Neural progenitor cell (in vitro differentiated cells): ENCODE data around the gene ANTXR1. TPM values are rescaled to one million over a fixed set of nuclear protein-coding genes. Genes with fewer than 3 reads are reported as not detected.
"Not testable (repeated sequence)": the region's sequence is repeated elsewhere in the genome, so short reads cannot be mapped to it uniquely, and the experiment has no call there.

Experiments
- DNase-seq: peaks from one replicate; pipeline ENCODE4 v3.0.0-alpha.2; 2016; ENCODE audit warnings: low spot score
- H2AFZ ChIP-seq: fragments of 200-600 bp; sonication (generic); replicated peaks from 2 replicates; pipeline ENCODE4 v1.6.1; 2016; ENCODE audit warnings: antibody characterized with exemption
- H3F3A ChIP-seq: fragments of 200-600 bp; sonication (generic); 2 replicates; pipeline ENCODE4 v1.6.1; 2016; ENCODE audit warnings: antibody characterized with exemption, low read depth
- H3K27ac ChIP-seq: fragments of 200-600 bp; sonication (generic); 2 replicates; pipeline ENCODE4 v1.5.1; 2016; ENCODE audit warnings: mild to moderate bottlenecking
- H3K27me3 ChIP-seq: fragments of 200-600 bp; sonication (generic); 2 replicates; pipeline ENCODE4 v1.6.1; 2016; ENCODE audit warnings: mild to moderate bottlenecking, moderate library complexity
- H3K36me3 ChIP-seq: fragments of 200-600 bp; sonication (generic); 2 replicates; pipeline ENCODE4 v1.5.1; 2016
- H3K4me1 ChIP-seq: fragments of 200-600 bp; sonication (generic); 2 replicates; pipeline ENCODE4 v1.6.1; 2016; ENCODE audit warnings: mixed run types
- H3K4me2 ChIP-seq: fragments of 200-600 bp; sonication (generic); 2 replicates; pipeline ENCODE4 v1.6.1; 2016
- H3K4me3 ChIP-seq: fragments of 200-600 bp; sonication (generic); 2 replicates; pipeline ENCODE4 v1.5.1; 2016
- H3K79me2 ChIP-seq: fragments of 200-600 bp; sonication (generic); 2 replicates; pipeline ENCODE4 v1.6.1; 2016; ENCODE audit warnings: low read depth
- H3K9ac ChIP-seq: fragments of 200-600 bp; sonication (generic); 2 replicates; pipeline ENCODE4 v1.6.1; 2016
- H3K9me3 ChIP-seq: fragments of 200-600 bp; sonication (generic); 2 replicates; pipeline ENCODE4 v1.5.1; 2016; ENCODE audit warnings: low read depth
- H4K20me1 ChIP-seq: fragments of 200-600 bp; sonication (generic); 2 replicates; pipeline ENCODE4 v1.6.1; 2016; ENCODE audit warnings: low read depth
- H3K27ac Mint-ChIP-seq: 3 replicates; pipeline ENCODE4 v1.8.0; 2021; ENCODE audit warnings: mixed read lengths
- H3K27me3 Mint-ChIP-seq: 2 replicates; pipeline ENCODE4 v1.8.0; 2022; ENCODE audit warnings: low read depth, mild to moderate bottlenecking, inconsistent platforms, moderate library complexity, mixed read lengths; ENCODE audit not compliant: insufficient read depth
- H3K36me3 Mint-ChIP-seq: 3 replicates; pipeline ENCODE4 v1.8.0; 2021; ENCODE audit warnings: mixed read lengths
- H3K4me1 Mint-ChIP-seq: 3 replicates; pipeline ENCODE4 v1.8.0; 2021; ENCODE audit warnings: mixed read lengths
- H3K4me3 Mint-ChIP-seq: 3 replicates; pipeline ENCODE4 v1.8.0; 2021; ENCODE audit warnings: mild to moderate bottlenecking, moderate library complexity, mixed read lengths
- H3K9me3 Mint-ChIP-seq: 3 replicates; pipeline ENCODE4 v1.8.0; 2020; ENCODE audit warnings: mixed read lengths
- EZH2 ChIP-seq: fragments of 200-600 bp; sonication (generic); IDR thresholded peaks from 2 replicates; pipeline ENCODE4 v1.6.1; 2017; ENCODE audit warnings: antibody characterized with exemption, mild to moderate bottlenecking, moderate library complexity
- EZH2phosphoT487 ChIP-seq: fragments of 200-600 bp; sonication (generic); IDR thresholded peaks from 2 replicates; pipeline ENCODE4 v1.6.1; 2017; ENCODE audit warnings: antibody characterized with exemption
- total RNA-seq: library from RNA; depleted of rRNA; stranded (reverse); fragments of >200 nt; gene quantifications from 2 replicates; pipeline ENCODE4 v1.2.3, GENCODE V29; 2015; ENCODE audit warnings: low replicate concordance
- TF ChIP-seq, protein P1 (sequence below): fragments of 200-600 bp; sonication (generic); IDR thresholded peaks from 2 replicates; pipeline ENCODE4 v1.5.1; 2017; ENCODE audit warnings: antibody characterized with exemption, mild to moderate bottlenecking

The ANTXR1 gene
- total RNA-seq, 1 donor from 2014 or later: 6.7 TPM

DNA sequence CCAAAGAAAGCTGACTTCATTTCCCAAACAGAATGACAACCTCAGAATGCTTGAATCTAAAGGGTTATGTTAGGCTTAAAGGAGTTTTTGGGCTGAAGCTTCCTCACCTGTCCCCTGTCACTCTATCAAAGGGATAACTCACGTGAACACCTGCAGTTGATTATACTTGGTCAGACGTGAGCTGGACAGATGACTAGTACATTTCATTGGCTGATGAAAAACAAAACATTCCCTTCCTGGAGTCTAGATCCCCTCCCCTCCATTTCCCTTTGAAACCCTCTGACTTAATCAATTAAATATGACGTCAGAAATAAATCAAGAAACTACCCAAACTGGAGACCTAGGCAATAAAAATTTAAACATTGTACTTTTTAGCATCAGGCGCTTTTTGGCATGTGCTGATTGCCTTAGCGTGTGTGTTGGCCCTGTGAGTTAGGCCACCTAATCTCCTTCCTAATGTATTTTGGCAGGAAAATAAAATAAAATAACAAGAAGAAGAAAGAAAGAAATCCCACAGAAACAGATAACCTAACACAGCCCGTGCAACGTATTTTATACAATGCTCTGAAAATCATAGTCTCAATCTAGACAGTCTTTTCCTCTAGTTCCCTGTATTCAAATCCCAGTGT lies 159.0 kb downstream of the ANTXR1 start:
- Histone ChIP-seq H3K4me1 (peaks cover 2% of the 10 kb centered on the region), H2AFZ (no peak overlapping the region), H3F3A (no peaks in the 10 kb centered on the region), H3K4me3 (no peak overlapping the region), H3K36me3 (no peaks in the 10 kb centered on the region), H4K20me1 (no peaks in the 10 kb centered on the region), H3K9me3 (no peaks in the 10 kb centered on the region), H3K9ac (no peak overlapping the region), H3K27me3 (no peaks in the 10 kb centered on the region), H3K79me2 (no peaks in the 10 kb centered on the region), H3K4me2 (no peak overlapping the region), H3K27ac (no peak overlapping the region)
- H3K36me3 Mint-ChIP-seq: peaks cover 26% of the 10 kb centered on the region
- peaks cover 22% of the 10 kb centered on the region for H3K4me1 Mint-ChIP-seq
- no peaks in the 10 kb centered on the region for H3K9me3 Mint-ChIP-seq
- H3K27me3 Mint-ChIP-seq: no peaks in the 10 kb centered on the region
- DNase-seq: no peak
- H3K4me3 Mint-ChIP-seq: no peak overlapping the region
- no peak overlapping the region for H3K27ac Mint-ChIP-seq
- TF ChIP-seq, protein P1, sequence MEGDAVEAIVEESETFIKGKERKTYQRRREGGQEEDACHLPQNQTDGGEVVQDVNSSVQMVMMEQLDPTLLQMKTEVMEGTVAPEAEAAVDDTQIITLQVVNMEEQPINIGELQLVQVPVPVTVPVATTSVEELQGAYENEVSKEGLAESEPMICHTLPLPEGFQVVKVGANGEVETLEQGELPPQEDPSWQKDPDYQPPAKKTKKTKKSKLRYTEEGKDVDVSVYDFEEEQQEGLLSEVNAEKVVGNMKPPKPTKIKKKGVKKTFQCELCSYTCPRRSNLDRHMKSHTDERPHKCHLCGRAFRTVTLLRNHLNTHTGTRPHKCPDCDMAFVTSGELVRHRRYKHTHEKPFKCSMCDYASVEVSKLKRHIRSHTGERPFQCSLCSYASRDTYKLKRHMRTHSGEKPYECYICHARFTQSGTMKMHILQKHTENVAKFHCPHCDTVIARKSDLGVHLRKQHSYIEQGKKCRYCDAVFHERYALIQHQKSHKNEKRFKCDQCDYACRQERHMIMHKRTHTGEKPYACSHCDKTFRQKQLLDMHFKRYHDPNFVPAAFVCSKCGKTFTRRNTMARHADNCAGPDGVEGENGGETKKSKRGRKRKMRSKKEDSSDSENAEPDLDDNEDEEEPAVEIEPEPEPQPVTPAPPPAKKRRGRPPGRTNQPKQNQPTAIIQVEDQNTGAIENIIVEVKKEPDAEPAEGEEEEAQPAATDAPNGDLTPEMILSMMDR: no peak
- TF ChIP-seq EZH2: no peak
- no peak for TF ChIP-seq EZH2phosphoT487

GRCh38 chr2:69173706-69174105 lies 160.7 kb downstream of the ANTXR1 start:
- Histone ChIP-seq H3K79me2 (no peaks in the 10 kb centered on the region), H2AFZ (no peak overlapping the region), H3K4me2 (no peak overlapping the region), H3K27me3 (no peaks in the 10 kb centered on the region), H3K9ac (no peak overlapping the region), H3K4me3 (no peak overlapping the region), H3K4me1 (peaks cover 13% of the 10 kb centered on the region), H3K36me3 (no peaks in the 10 kb centered on the region), H3K27ac (no peak overlapping the region), H4K20me1 (no peaks in the 10 kb centered on the region), H3F3A (peaks cover 15% of the 10 kb centered on the region), H3K9me3 (no peaks in the 10 kb centered on the region)
- no peak overlapping the region for H3K27ac Mint-ChIP-seq
- H3K4me1 Mint-ChIP-seq: peaks cover 33% of the 10 kb centered on the region
- no peak for DNase-seq
- H3K4me3 Mint-ChIP-seq: no peak overlapping the region
- H3K27me3 Mint-ChIP-seq: no peaks in the 10 kb centered on the region
- peaks cover 17% of the 10 kb centered on the region for H3K36me3 Mint-ChIP-seq
- H3K9me3 Mint-ChIP-seq: no peaks in the 10 kb centered on the region
- no peak for TF ChIP-seq EZH2

DNA sequence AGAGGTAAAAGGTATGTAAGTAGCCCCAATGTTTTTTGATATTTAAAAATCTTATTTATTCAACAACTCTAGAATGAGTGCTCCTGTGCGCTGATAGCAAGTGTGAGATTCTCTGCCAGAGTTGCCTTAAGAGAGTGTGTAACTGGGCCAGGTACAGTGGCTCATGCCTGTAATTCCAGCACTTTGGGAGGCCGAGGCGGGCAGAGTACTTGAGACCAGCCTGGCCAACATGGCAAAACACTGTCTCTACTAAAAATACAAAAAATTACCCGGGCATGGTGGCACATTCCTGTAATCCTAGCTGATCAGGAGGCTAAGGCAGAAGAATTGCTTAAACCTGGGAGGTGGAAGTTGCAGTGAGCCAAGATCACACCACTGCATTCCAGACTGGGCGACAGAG lies 161.2 kb downstream of the ANTXR1 start:
- H3K4me1 Mint-ChIP-seq: peaks cover 33% of the 10 kb centered on the region
- H2AFZ ChIP-seq, H3K4me3 ChIP-seq, H3K27me3 ChIP-seq, H3K9ac ChIP-seq, H3K4me3 Mint-ChIP-seq, H3K36me3 ChIP-seq, H3K79me2 ChIP-seq, H4K20me1 ChIP-seq, H3K9me3 ChIP-seq, H3K9me3 Mint-ChIP-seq, DNase-seq, H3K27me3 Mint-ChIP-seq, H3K4me2 ChIP-seq, H3K27ac ChIP-seq, H3K27ac Mint-ChIP-seq: not testable (repeated sequence)
- peaks cover 17% of the 10 kb centered on the region for H3F3A ChIP-seq
- peaks cover 14% of the 10 kb centered on the region for H3K36me3 Mint-ChIP-seq
- peaks cover 13% of the 10 kb centered on the region for H3K4me1 ChIP-seq

- no peak for DNase-seq
- H3K79me2 ChIP-seq: no peaks in the 10 kb centered on the region
- Mint-ChIP-seq H3K27me3 (no peaks in the 10 kb centered on the region), H3K4me3 (no peak overlapping the region), H3K27ac (no peak overlapping the region), H3K9me3 (no peaks in the 10 kb centered on the region), H3K36me3 (peaks cover 13% of the 10 kb centered on the region), H3K4me1 (peaks cover 24% of the 10 kb centered on the region)
- H3K4me3 ChIP-seq: no peak overlapping the region
- no peak overlapping the region for H3K27ac ChIP-seq
- H3K9ac ChIP-seq: no peak overlapping the region
- TF ChIP-seq, protein P1: no peak
- TF ChIP-seq EZH2phosphoT487 (no peak), EZH2 (no peak)
- no peak overlapping the region for H2AFZ ChIP-seq
- peaks cover 17% of the 10 kb centered on the region for H3F3A ChIP-seq
- H3K27me3 ChIP-seq: no peaks in the 10 kb centered on the region
- H4K20me1 ChIP-seq: no peaks in the 10 kb centered on the region
- peaks cover 13% of the 10 kb centered on the region for H3K4me1 ChIP-seq
- H3K36me3 ChIP-seq: no peaks in the 10 kb centered on the region
- H3K4me2 ChIP-seq: no peak overlapping the region
- no peaks in the 10 kb centered on the region for H3K9me3 ChIP-seq
Measured at GRCh38 chr2:69175790-69176715, 163.1 kb downstream of the ANTXR1 start.
